HG02678 (cell line): ENCODE data around the gene SELL.
A peak's percentile ranks its signal among the peaks of the same experiment; 100 is the strongest.
"Not testable (repeated sequence)": the region's sequence is repeated elsewhere in the genome, so short reads cannot be mapped to it uniquely, and the experiment has no call there.

Experiments
- ATAC-seq: cut with Tn5 transposase; IDR thresholded peaks from one replicate; pipeline ENCODE4 v1.9.1; 2021; ENCODE audit warnings: mild to moderate bottlenecking, moderate library complexity; ENCODE audit not compliant: unreplicated experiment

The SELL gene

GRCh38 chr1:169711469-169712308, at the start of gene SELL:
Gene SELL (minus strand): TSS chr1:169711620. CDS start chr1:169711498, 122 bp downstream.
- peak; percentile 79 for ATAC-seq

- ATAC-seq: no peak
These were observed 47.6 kb upstream of the SELL start for GRCh38 chr1:169759038-169759437.

GRCh38 chr1:169753549-169753948, 42.1 kb upstream of the SELL start:
- ATAC-seq: no peak

GRCh38 chr1:169750041-169750440, 38.6 kb upstream of the SELL start:
- ATAC-seq: no peak

- ATAC-seq: no peak
These were observed 35.1 kb upstream of the SELL start for GRCh38 chr1:169746550-169746949.

GRCh38 chr1:169745015-169745861, 33.8 kb upstream of the SELL start:
- no peak for ATAC-seq

GRCh38 chr1:169741666-169742394, 30.4 kb upstream of the SELL start:
- no peak for ATAC-seq

- ATAC-seq: no peak
These were observed 28.6 kb upstream of the SELL start for GRCh38 chr1:169739980-169740379.

- no peak for ATAC-seq
These were observed 22.5 kb upstream of the SELL start, which contains the start of gene SELE for GRCh38 chr1:169733924-169734323. Gene SELE (minus strand): TSS chr1:169734079. CDS start chr1:169733612, 467 bp downstream.

GRCh38 chr1:169731446-169731845, 20.0 kb upstream of the SELL start:
- ATAC-seq: no peak

GRCh38 chr1:169729991-169730390, 18.6 kb upstream of the SELL start:
- ATAC-seq: no peak

- ATAC-seq: no peak
These were observed 15.9 kb upstream of the SELL start for GRCh38 chr1:169727307-169727706.

- no peak for ATAC-seq
These were observed 15.4 kb upstream of the SELL start for GRCh38 chr1:169726851-169727250.

- no peak for ATAC-seq
These were observed 14.5 kb upstream of the SELL start for GRCh38 chr1:169725930-169726329.

GRCh38 chr1:169724168-169724567, 12.7 kb upstream of the SELL start:
- ATAC-seq: no peak

- ATAC-seq: no peak
These were observed 12.3 kb upstream of the SELL start for GRCh38 chr1:169723763-169724162.

GRCh38 chr1:169722779-169723178, 11.4 kb upstream of the SELL start:
- ATAC-seq: no peak

- not testable (repeated sequence) for ATAC-seq
These were observed 3.7 kb upstream of the SELL start for GRCh38 chr1:169715100-169715499.

- not testable (repeated sequence) for ATAC-seq
These were observed 1.7 kb upstream of the SELL start for GRCh38 chr1:169713090-169713489.

- no peak for ATAC-seq
These were observed 850 bp upstream of the SELL start for GRCh38 chr1:169712309-169712631.

GRCh38 chr1:169708647-169709046, 2.8 kb downstream of the SELL start:
- ATAC-seq: no peak
